ENCODE results near the gene UBE3C. TPM values are rescaled to one million over a fixed set of nuclear protein-coding genes. Genes with fewer than 3 reads are reported as not detected.

UBE3C gene
- polyA plus RNA-seq (2013, experiment 1 of 2): 37.0 TPM
- 38.1 TPM for polyA plus RNA-seq (2013, experiment 2 of 2)

- Histone ChIP-seq H2AFZ (ENCODE audit: low read depth, low read length) (peak within 1 kb of the TSS; percentile 72), H3K4me1 (ENCODE audit: control insufficient read depth, insufficient read depth, low read depth, low read length) (peaks cover 13% of the 10 kb centered on the region), H3K79me1 (replicated peaks; ENCODE audit: low read length, poor library complexity, severe bottlenecking) (no peaks in the 10 kb centered on the region), H2AK5ac (ENCODE audit: low read length, severe bottlenecking) (no peak within 1 kb of the TSS), H2BK120ac (ENCODE audit: low read depth, low read length) (peak within 1 kb of the TSS; percentile 55), H3K23ac (ENCODE audit: low read length in 2 of 2) (peak within 1 kb of the TSS; percentile 64 to 90), H3K18ac (ENCODE audit: low read depth in 1 of 2, low read length in 2 of 2) (peak within 1 kb of the TSS; percentile 60 to 95), H3K4me3 (ENCODE audit: insufficient read depth in 1 of 2, low read depth in 1 of 2, low read length in 2 of 2) (peak within 1 kb of the TSS; percentile 87 to 95), H2BK12ac (ENCODE audit: low read length in 2 of 2) (peak within 1 kb of the TSS in 1 of 2 experiments; percentile 15), H3K27me3 (ENCODE audit: control insufficient read depth in 1 of 2, insufficient read depth in 1 of 2, low read length in 2 of 2) (peaks cover 0 to 5% of the 10 kb centered on the region in 2 experiments), H4K91ac (ENCODE audit: low read length) (peak within 1 kb of the TSS; percentile 95), H3K9ac (ENCODE audit: low read length) (peak within 1 kb of the TSS; percentile 94), H2BK5ac (ENCODE audit: low read depth, low read length, poor library complexity, severe bottlenecking) (peak within 1 kb of the TSS; percentile 39), H3K9me3 (ENCODE audit: control insufficient read depth, low read length) (no peaks in the 10 kb centered on the region), H3K4ac (ENCODE audit: low read depth in 1 of 2, low read length in 2 of 2) (peak within 1 kb of the TSS; percentile 5 to 91), H3K36me3 (ENCODE audit: control insufficient read depth in 1 of 2, insufficient read depth in 2 of 2, low read depth in 1 of 2, low read length in 2 of 2) (peaks cover 12 to 27% of the 10 kb centered on the region in 2 experiments), H4K8ac (ENCODE audit: low read length) (peak within 1 kb of the TSS; percentile 99), H3K4me2 (ENCODE audit: low read length, poor library complexity, severe bottlenecking) (peak within 1 kb of the TSS; percentile 80), H2BK15ac (ENCODE audit: low read depth, poor library complexity, severe bottlenecking) (no peak within 1 kb of the TSS), H3K27ac (ENCODE audit: low read length, poor library complexity, severe bottlenecking) (peak within 1 kb of the TSS; percentile 14), H3K14ac (ENCODE audit: low read length in 2 of 2) (peak within 1 kb of the TSS in 1 of 2 experiments; percentile 93)
- WGBS: 1% methylated on average over 75 of the region's 80 CpGs
- peak; percentile 89 for DNase-seq
Observed at GRCh38 chr7:157138424-157139110, at the start of gene UBE3C. TSS of gene UBE3C (plus strand) at chr7:157138926. CDS start at chr7:157139273, 347 bp downstream.

GRCh38 chr7:157089100-157089610 lies 49.6 kb upstream of the UBE3C start:
- Histone ChIP-seq H3K4me2 (ENCODE audit: low read length, poor library complexity, severe bottlenecking) (no peak overlapping the region), H3K79me1 (replicated peaks; ENCODE audit: low read length, poor library complexity, severe bottlenecking) (no peaks in the 10 kb centered on the region), H2AK5ac (ENCODE audit: low read length, severe bottlenecking) (no peak overlapping the region), H2BK5ac (ENCODE audit: low read depth, low read length, poor library complexity, severe bottlenecking) (no peak overlapping the region), H3K9me3 (ENCODE audit: control insufficient read depth, low read length) (peaks cover 28% of the 10 kb centered on the region), H2BK15ac (ENCODE audit: low read depth, poor library complexity, severe bottlenecking) (no peak overlapping the region), H3K18ac (ENCODE audit: low read depth in 1 of 2, low read length in 2 of 2) (no peak overlapping the region), H2BK120ac (ENCODE audit: low read depth, low read length) (no peak overlapping the region), H3K36me3 (ENCODE audit: control insufficient read depth in 1 of 2, insufficient read depth in 2 of 2, low read depth in 1 of 2, low read length in 2 of 2) (no peaks in the 10 kb centered on the region), H3K4me1 (ENCODE audit: control insufficient read depth, insufficient read depth, low read depth, low read length) (peaks cover 3% of the 10 kb centered on the region), H4K91ac (ENCODE audit: low read length) (no peak overlapping the region), H3K9ac (ENCODE audit: low read length) (no peak overlapping the region), H4K8ac (ENCODE audit: low read length) (no peak overlapping the region), H3K27me3 (ENCODE audit: control insufficient read depth in 1 of 2, insufficient read depth in 1 of 2, low read length in 2 of 2) (peaks cover 5 to 16% of the 10 kb centered on the region in 2 experiments), H3K14ac (ENCODE audit: low read length in 2 of 2) (peak overlapping the region in 1 of 2 experiments; percentile 36), H2BK12ac (ENCODE audit: low read length in 2 of 2) (no peak overlapping the region), H3K4ac (ENCODE audit: low read depth in 1 of 2, low read length in 2 of 2) (no peak overlapping the region), H2AFZ (ENCODE audit: low read depth, low read length) (no peak overlapping the region), H3K4me3 (ENCODE audit: insufficient read depth in 1 of 2, low read depth in 1 of 2, low read length in 2 of 2) (no peak overlapping the region), H3K23ac (ENCODE audit: low read length in 2 of 2) (no peak overlapping the region), H3K27ac (ENCODE audit: low read length, poor library complexity, severe bottlenecking) (no peak overlapping the region)
- DNase-seq: no peak
- 69% methylated on average over 15 of the region's 15 CpGs for WGBS

GRCh38 chr7:157090485-157091165 lies 48.1 kb upstream of the UBE3C start:
- Histone ChIP-seq H3K4me1 (ENCODE audit: control insufficient read depth, insufficient read depth, low read depth, low read length) (peaks cover 3% of the 10 kb centered on the region), H2BK5ac (ENCODE audit: low read depth, low read length, poor library complexity, severe bottlenecking) (no peak overlapping the region), H2AFZ (ENCODE audit: low read depth, low read length) (no peak overlapping the region), H3K23ac (ENCODE audit: low read length in 2 of 2) (no peak overlapping the region), H3K4ac (ENCODE audit: low read depth in 1 of 2, low read length in 2 of 2) (no peak overlapping the region), H3K9me3 (ENCODE audit: control insufficient read depth, low read length) (peaks cover 26% of the 10 kb centered on the region), H3K4me2 (ENCODE audit: low read length, poor library complexity, severe bottlenecking) (no peak overlapping the region), H4K91ac (ENCODE audit: low read length) (peak overlapping the region; percentile 61), H3K4me3 (ENCODE audit: insufficient read depth in 1 of 2, low read depth in 1 of 2, low read length in 2 of 2) (no peak overlapping the region), H3K18ac (ENCODE audit: low read depth in 1 of 2, low read length in 2 of 2) (no peak overlapping the region), H4K8ac (ENCODE audit: low read length) (no peak overlapping the region), H3K14ac (ENCODE audit: low read length in 2 of 2) (no peak overlapping the region), H3K9ac (ENCODE audit: low read length) (no peak overlapping the region), H2BK120ac (ENCODE audit: low read depth, low read length) (no peak overlapping the region), H3K36me3 (ENCODE audit: control insufficient read depth in 1 of 2, insufficient read depth in 2 of 2, low read depth in 1 of 2, low read length in 2 of 2) (no peaks in the 10 kb centered on the region), H3K79me1 (replicated peaks; ENCODE audit: low read length, poor library complexity, severe bottlenecking) (no peaks in the 10 kb centered on the region), H3K27me3 (ENCODE audit: control insufficient read depth in 1 of 2, insufficient read depth in 1 of 2, low read length in 2 of 2) (peaks cover 5 to 16% of the 10 kb centered on the region in 2 experiments), H2AK5ac (ENCODE audit: low read length, severe bottlenecking) (no peak overlapping the region), H3K27ac (ENCODE audit: low read length, poor library complexity, severe bottlenecking) (no peak overlapping the region), H2BK15ac (ENCODE audit: low read depth, poor library complexity, severe bottlenecking) (no peak overlapping the region), H2BK12ac (ENCODE audit: low read length in 2 of 2) (no peak overlapping the region)
- no peak for DNase-seq
- 86% methylated on average over 25 of the region's 25 CpGs for WGBS

Data from mesenchymal stem cell (in vitro differentiated cells and primary cell).